Neural progenitor cell (in vitro differentiated cells): ENCODE data around the gene C20orf202.

Experiments used
- CTCF ChIP-seq: fragments of 200-600 bp; sonication (generic); IDR thresholded peaks from 2 replicates; pipeline ENCODE4 v1.5.1; 2017; ENCODE audit warnings: antibody characterized with exemption, mild to moderate bottlenecking
- EZH2 ChIP-seq: fragments of 200-600 bp; sonication (generic); IDR thresholded peaks from 2 replicates; pipeline ENCODE4 v1.6.1; 2017; ENCODE audit warnings: antibody characterized with exemption, mild to moderate bottlenecking, moderate library complexity
- EZH2phosphoT487 ChIP-seq: fragments of 200-600 bp; sonication (generic); IDR thresholded peaks from 2 replicates; pipeline ENCODE4 v1.6.1; 2017; ENCODE audit warnings: antibody characterized with exemption

- no peak for TF ChIP-seq CTCF
- no peak for TF ChIP-seq EZH2phosphoT487
- no peak for TF ChIP-seq EZH2
These were observed 38.2 kb downstream of the C20orf202 start for GRCh38 chr20:1241456-1241855.
